ENCODE results near the gene PTDSS2. TPM values are rescaled to one million over a fixed set of nuclear protein-coding genes. Genes with fewer than 3 reads are reported as not detected.
A peak's percentile ranks its signal among the peaks of the same experiment; 100 is the strongest.

Gene PTDSS2
- total and polyA plus RNA-seq, 2 of the 4 experiments (the other 2 are of a cell fraction), result 23.5 to 26.6 TPM

DNA sequence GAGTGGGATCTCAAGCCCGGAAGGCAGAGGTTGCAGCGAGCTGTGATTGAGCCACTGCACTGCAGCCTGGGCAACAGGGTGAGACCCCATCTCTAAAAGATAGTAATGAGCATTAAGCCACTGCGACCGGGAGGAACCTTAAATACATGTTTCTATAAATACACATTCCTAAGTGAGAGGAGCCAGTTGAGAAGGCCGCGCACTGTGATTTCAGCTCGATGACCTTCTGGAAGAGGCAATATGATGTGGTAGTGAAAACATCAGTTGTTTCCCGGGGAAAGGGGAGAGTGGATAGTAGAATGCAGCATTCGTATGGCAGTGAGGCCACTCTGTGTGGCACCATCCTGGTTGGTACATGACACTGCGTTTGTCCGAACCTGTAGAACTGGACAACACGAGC lies 18.0 kb downstream of the PTDSS2 start:
- no peak overlapping the region for H2BK20ac ChIP-seq (ENCODE audit: low read depth, low read length)
- no peak overlapping the region for H2BK15ac ChIP-seq (ENCODE audit: low read depth, low read length)
- peak overlapping the region; percentile 1; the same call in 1 of the 2 replicates for H3K23ac ChIP-seq (ENCODE audit: low read depth, low read length)
- H4K91ac ChIP-seq (ENCODE audit: insufficient read depth, low read depth, low read length), result no peak overlapping the region; the same call in 1 of the 2 replicates
- WGBS, 2 experiments (ENCODE audit: extremely low coverage in 2 of 2, insufficient read length in 1 of 2), result 62% methylated on average over 4 of the region's 12 CpGs; no CpG with 5 or more reads in 1 of the 2 experiments
- ChIA-PET POLR2A (ENCODE audit: unreplicated experiment) (no interaction called here), CTCF (no interaction called here)
- H3K9me3 ChIP-seq (ENCODE audit: control insufficient read depth, insufficient read depth, low read length), result no peaks in the 10 kb centered on the region
- H3K27me3 ChIP-seq (ENCODE audit: control insufficient read depth, insufficient read depth, low read length), result no peaks in the 10 kb centered on the region
- peaks cover 5 to 56% of the 10 kb centered on the region in 2 experiments; a peak in 3 of 4 replicates for H3K79me1 ChIP-seq (ENCODE audit: low read depth in 1 of 2, low read length in 2 of 2)
- BruUV-seq (replicated peaks), result no TSS peak
- peak overlapping the region; percentile 18; the same call in 1 of the 2 replicates for H4K5ac ChIP-seq (ENCODE audit: low read depth, low read length)
- DNase-seq (no peak), ATAC-seq (ENCODE audit: low read depth) (no peak)
- H2AK9ac ChIP-seq (replicated peaks; ENCODE audit: low read depth, low read length, poor library complexity), result peak overlapping the region; percentile 1
- H3K4me1 ChIP-seq (ENCODE audit: control insufficient read depth, insufficient read depth, low read length), result peaks cover 17% of the 10 kb centered on the region
- H3K56ac ChIP-seq (ENCODE audit: extremely low read depth, insufficient read depth, low read length), result no peak overlapping the region
- in situ Hi-C loops (cut with MboI; ENCODE audit: low sequenced_read_pairs) (no loop called here), intact Hi-C loops (cut with micrococcal nuclease) (loop anchor here (2.0 kb wide), 1 partner anchor 17 kb away; the partner anchor contains the start of gene PTDSS2), dilution Hi-C loops (cut with HindIII; ENCODE audit: low sequenced_read_pairs, unreplicated experiment) (no loop called here)
- H3K4me3 ChIP-seq (ENCODE audit: insufficient read depth, low read depth, low read length), result no peak overlapping the region
- H4K8ac ChIP-seq (ENCODE audit: low read depth in 2 of 2, low read length in 2 of 2), result peak overlapping the region in 1 of 2 experiments; percentile 99; a peak in 1 of 4 replicates
- peaks cover 15% of the 10 kb centered on the region for H3K9me1 ChIP-seq (ENCODE audit: insufficient read depth, low read length)
- H4K20me1 ChIP-seq (ENCODE audit: insufficient read depth, low read length), result no peaks in the 10 kb centered on the region
- 0 out of 2 replicates have a peak overlapping the region, but pooled peaks have one; percentile 7 for H3K4ac ChIP-seq (ENCODE audit: low read depth, low read length)
- peak overlapping the region; percentile 17; the same call in 1 of the 2 replicates for H2AK5ac ChIP-seq (ENCODE audit: low read depth, low read length)
- no peak overlapping the region for H3K18ac ChIP-seq (ENCODE audit: low read depth, low read length)
- peak overlapping the region; percentile 99; the same call in 1 of the 2 replicates for H3K27ac ChIP-seq (ENCODE audit: insufficient read depth, low read length)
- H2AFZ ChIP-seq (replicated peaks; ENCODE audit: low read length, poor library complexity), result peak overlapping the region; percentile 1
- no peak overlapping the region for H2BK5ac ChIP-seq (ENCODE audit: low read depth, low read length, poor library complexity, severe bottlenecking)
- H3K14ac ChIP-seq (replicated peaks; ENCODE audit: low read depth, low read length), result no peak overlapping the region
- H2BK120ac ChIP-seq (ENCODE audit: low read depth, low read length), result no peak overlapping the region
- no peak overlapping the region for H3K4me2 ChIP-seq (ENCODE audit: low read depth, low read length)
- H3K36me3 ChIP-seq (ENCODE audit: control insufficient read depth, insufficient read depth, low read length), result peaks cover 6% of the 10 kb centered on the region
- TF ChIP-seq CHD1 (IDR thresholded peaks at IDR 0.05; ENCODE audit: low read depth, low read length), result no peak
- no peak for TF ChIP-seq CEBPB (IDR thresholded peaks at IDR 0.05; ENCODE audit: low read depth, low read length)
- TF ChIP-seq RCOR1 (IDR thresholded peaks at IDR 0.05; ENCODE audit: insufficient replicate concordance, low read length), result no peak
- TF ChIP-seq, protein P1, sequence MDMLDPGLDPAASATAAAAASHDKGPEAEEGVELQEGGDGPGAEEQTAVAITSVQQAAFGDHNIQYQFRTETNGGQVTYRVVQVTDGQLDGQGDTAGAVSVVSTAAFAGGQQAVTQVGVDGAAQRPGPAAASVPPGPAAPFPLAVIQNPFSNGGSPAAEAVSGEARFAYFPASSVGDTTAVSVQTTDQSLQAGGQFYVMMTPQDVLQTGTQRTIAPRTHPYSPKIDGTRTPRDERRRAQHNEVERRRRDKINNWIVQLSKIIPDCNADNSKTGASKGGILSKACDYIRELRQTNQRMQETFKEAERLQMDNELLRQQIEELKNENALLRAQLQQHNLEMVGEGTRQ (IDR thresholded peaks at IDR 0.05; ENCODE audit: low read depth, low read length), result no peak
- TF ChIP-seq, protein P2, sequence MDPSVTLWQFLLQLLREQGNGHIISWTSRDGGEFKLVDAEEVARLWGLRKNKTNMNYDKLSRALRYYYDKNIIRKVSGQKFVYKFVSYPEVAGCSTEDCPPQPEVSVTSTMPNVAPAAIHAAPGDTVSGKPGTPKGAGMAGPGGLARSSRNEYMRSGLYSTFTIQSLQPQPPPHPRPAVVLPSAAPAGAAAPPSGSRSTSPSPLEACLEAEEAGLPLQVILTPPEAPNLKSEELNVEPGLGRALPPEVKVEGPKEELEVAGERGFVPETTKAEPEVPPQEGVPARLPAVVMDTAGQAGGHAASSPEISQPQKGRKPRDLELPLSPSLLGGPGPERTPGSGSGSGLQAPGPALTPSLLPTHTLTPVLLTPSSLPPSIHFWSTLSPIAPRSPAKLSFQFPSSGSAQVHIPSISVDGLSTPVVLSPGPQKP (IDR thresholded peaks at IDR 0.05; ENCODE audit: borderline replicate concordance, low read depth, low read length), result no peak
- no peak for TF ChIP-seq MAFK (IDR thresholded peaks at IDR 0.05; ENCODE audit: low read depth, low read length)
- TF ChIP-seq RAD21 (IDR thresholded peaks at IDR 0.05; ENCODE audit: low read length), result no peak
- TF ChIP-seq, protein P3, sequence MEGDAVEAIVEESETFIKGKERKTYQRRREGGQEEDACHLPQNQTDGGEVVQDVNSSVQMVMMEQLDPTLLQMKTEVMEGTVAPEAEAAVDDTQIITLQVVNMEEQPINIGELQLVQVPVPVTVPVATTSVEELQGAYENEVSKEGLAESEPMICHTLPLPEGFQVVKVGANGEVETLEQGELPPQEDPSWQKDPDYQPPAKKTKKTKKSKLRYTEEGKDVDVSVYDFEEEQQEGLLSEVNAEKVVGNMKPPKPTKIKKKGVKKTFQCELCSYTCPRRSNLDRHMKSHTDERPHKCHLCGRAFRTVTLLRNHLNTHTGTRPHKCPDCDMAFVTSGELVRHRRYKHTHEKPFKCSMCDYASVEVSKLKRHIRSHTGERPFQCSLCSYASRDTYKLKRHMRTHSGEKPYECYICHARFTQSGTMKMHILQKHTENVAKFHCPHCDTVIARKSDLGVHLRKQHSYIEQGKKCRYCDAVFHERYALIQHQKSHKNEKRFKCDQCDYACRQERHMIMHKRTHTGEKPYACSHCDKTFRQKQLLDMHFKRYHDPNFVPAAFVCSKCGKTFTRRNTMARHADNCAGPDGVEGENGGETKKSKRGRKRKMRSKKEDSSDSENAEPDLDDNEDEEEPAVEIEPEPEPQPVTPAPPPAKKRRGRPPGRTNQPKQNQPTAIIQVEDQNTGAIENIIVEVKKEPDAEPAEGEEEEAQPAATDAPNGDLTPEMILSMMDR (conservative IDR thresholded peaks at IDR 0.05; ENCODE audit: low read depth, low read length), result no peak
- TF ChIP-seq POLR2A (IDR thresholded peaks at IDR 0.05; ENCODE audit: low read depth, low read length), result no peak
- no peak for TF ChIP-seq MXI1 (IDR thresholded peaks at IDR 0.05; ENCODE audit: borderline replicate concordance, low read depth, low read length)
- no peak for TF ChIP-seq BHLHE40 (IDR thresholded peaks at IDR 0.05; ENCODE audit: low read depth, low read length)
- no peak for TF ChIP-seq FOS (IDR thresholded peaks at IDR 0.05; ENCODE audit: low read depth, low read length)
- TF ChIP-seq SMC3 (IDR thresholded peaks at IDR 0.05; ENCODE audit: low read depth, low read length), result no peak
- TF ChIP-seq MAZ (IDR thresholded peaks at IDR 0.05; ENCODE audit: borderline replicate concordance, low read depth, low read length), result no peak
- no peak for TF ChIP-seq NFE2L2 (IDR thresholded peaks at IDR 0.05; ENCODE audit: low read depth, low read length)
- no peak overlapping the region for H3K9ac ChIP-seq (ENCODE audit: low read depth, low read length)
